Measurements from ENCODE around the gene CHKA. TPM values are rescaled to one million over a fixed set of nuclear protein-coding genes. Genes with fewer than 3 reads are reported as not detected.

Gene CHKA
- total RNA-seq, 8 experiments from 2014 or later: 13.3 to 41.6 (median 31.8) TPM

DNA sequence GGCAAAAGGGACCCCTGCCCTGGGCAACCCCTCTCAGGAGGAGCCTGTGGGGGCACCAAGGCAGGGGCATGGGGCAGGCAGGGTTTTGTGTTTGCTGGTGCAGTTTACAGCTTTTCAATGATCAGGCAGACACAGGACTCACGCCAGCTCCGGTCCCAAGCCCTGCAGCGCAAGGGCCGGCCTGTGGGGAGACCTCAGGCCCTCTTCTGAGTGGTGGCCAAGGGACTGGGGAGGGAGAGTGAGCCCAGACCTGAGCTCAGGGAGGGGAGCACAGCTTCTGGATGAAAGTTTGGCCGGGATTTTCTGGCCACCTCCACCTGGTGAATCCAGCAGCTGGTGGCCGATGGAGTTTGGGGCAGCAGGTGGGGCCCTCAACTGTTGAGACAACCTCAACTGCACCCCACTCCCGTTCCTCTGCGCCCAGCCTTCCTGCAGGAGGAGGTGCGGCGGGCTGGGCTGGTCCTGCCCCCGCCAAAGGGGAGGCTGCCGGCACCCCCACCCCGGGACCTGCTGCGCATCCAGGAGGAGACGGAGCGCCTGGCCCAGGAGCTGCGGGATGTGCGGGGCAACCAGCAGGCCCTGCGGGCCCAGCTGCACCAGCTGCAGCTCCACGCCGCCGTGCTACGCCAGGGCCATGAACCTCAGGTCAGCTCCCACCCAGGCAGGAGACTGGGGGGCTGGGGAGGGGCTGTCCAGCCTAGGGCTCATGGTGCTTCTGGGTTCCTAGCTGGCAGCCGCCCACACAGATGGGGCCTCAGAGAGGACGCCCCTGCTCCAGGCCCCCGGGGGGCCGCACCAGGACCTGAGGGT, 78.8 kb downstream of the CHKA start:
- 70 to 83% (median 78%) methylated on average over 2 to 9 of the region's 27 CpGs; no CpG with 5 or more reads in 5 of the 10 experiments for WGBS, 10 experiments
- Histone ChIP-seq H3K4me1 (replicated peaks in 1 of 2) (peaks cover 18 to 39% of the 10 kb centered on the region in 2 donors), H3K4me3 (no peak overlapping the region), H3K27ac (peak overlapping the region in 1 of 2 donors; percentile 89)
- ATAC-seq (replicated peaks in 6 of 8): peak in 1 of 8 experiments; percentile 0
- in situ Hi-C loops (cut with MboI; ENCODE audit: low pct_unique_long_range_greater_than_20kb in 2 of 9, low sequenced_read_pairs in 9 of 9, unreplicated experiment in 9 of 9): no loop called here

DNA sequence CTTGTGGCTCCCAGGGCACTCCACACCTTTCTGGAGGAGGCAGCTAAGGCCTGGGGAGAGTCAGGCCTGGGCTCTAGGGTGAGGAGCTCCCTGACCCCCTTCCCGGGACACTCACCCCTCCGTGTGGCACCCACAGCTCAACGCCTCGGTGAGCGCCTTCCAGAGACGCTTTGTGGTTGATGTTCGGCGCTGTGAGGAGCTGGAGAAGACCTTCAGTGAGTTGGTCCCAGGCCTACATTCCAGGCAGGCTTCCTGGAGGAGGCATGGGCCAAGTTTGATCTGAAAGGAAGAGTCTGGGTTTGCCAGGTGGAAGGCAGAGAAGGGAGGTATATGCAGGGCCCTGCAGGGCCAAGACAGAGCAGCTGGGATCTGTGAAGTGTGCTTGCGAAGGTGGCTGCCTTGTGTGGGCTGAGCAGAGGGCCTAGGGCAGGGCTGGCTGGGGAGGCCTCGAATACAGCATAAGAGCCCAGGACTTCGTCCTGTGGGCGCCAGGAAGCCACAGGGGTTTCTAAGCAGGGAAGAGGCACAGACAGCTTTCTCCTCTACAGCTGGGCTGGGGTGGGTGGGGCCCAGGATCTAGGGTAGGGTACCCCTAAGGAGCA, 79.5 kb downstream of the CHKA start:
- H3K27ac ChIP-seq: no peak overlapping the region
- no peak for ATAC-seq (replicated peaks in 6 of 8)
- WGBS, 10 experiments: 80 to 100% methylated on average over 1 to 4 of the region's 12 CpGs; no CpG with 5 or more reads in 8 of the 10 experiments
- H3K4me3 ChIP-seq: no peak overlapping the region
- H3K4me1 ChIP-seq (replicated peaks in 1 of 2): peaks cover 18 to 39% of the 10 kb centered on the region in 2 donors
- in situ Hi-C loops (cut with MboI; ENCODE audit: low pct_unique_long_range_greater_than_20kb in 2 of 9, low sequenced_read_pairs in 9 of 9, unreplicated experiment in 9 of 9): no loop called here

DNA sequence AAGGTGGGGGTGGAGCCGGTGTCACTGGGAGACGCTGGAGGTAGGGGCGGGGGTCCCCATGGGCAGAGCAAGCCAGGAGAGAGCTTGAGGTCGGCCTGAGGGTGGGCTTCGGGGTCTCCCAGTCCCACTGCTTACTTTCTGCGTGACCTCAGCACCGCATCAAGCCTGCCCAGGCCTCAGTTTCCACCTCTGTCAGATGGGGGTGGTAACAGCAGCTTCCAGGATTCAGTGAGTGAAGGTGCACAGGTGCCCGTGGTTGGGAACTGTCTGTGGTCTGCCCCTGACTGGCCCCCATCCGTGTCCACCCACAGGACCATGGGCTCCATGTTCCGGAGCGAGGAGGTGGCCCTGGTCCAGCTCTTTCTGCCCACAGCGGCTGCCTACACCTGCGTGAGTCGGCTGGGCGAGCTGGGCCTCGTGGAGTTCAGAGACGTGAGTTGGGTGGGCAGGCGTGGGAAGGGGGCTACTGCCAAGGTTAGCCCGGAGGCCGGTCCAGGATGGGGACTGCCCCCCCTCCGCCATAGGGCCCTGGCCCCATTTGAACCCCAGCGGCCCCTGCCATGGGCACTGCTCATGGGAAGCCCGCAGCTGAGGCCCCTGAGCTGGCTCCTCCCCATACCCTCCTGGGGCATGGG, 80.1 kb downstream of the CHKA start:
- in situ Hi-C loops (cut with MboI; ENCODE audit: low pct_unique_long_range_greater_than_20kb in 2 of 9, low sequenced_read_pairs in 9 of 9, unreplicated experiment in 9 of 9): no loop called here
- Histone ChIP-seq H3K4me1 (replicated peaks in 1 of 2) (peaks cover 18 to 39% of the 10 kb centered on the region in 2 donors), H3K4me3 (no peak overlapping the region), H3K27ac (no peak overlapping the region)
- no peak for ATAC-seq (replicated peaks in 6 of 8)
- 90 to 100% methylated on average over 2 of the region's 23 CpGs; no CpG with 5 or more reads in 8 of the 10 experiments for WGBS, 10 experiments

DNA sequence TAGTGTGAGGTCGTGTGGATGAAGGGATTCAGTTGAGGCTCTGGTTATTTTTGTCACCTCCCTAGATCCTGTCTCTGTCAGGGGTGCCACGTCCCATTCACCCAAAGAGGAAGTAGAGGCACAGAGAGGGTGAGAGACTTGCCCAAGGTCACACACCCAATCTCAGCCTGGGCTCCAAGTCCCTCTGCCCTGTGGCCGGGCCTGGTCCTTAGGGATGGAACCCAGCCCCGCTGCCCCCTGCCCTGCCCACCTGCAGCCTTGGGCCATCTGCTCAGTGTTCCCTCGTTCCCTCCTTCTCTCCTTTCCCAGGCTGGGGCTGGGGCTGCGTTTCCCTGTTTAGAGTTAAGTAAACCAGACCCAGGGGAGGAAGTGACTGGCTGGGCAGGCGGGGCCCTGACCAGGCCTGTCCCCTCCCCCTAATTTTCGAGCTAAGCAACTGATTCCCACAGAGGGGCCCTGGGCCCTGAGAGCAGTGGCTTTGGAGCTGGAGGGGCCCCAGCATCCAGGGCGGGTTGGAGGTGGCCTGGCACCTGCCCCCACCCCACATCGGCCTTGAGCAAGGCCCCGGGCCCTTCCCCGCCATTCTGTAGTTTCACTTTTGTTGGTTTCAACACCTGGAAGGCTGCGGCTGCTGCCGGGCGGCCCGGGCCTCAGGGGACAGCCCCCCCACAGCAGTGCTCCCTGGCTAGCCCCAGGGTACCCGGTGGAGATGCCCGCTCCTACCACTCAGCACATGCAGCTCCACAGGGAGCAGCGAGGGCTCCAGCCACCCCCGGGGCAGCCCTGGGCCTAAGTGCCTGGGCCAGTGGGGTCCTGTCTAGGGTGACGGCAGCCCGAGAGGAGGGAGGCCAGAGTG, 80.9 kb downstream of the CHKA start:
- H3K4me3 ChIP-seq: no peak overlapping the region
- WGBS, 10 experiments: 0 to 100% (median 28%) methylated on average over 1 to 4 of the region's 22 CpGs; no CpG with 5 or more reads in 6 of the 10 experiments
- H3K27ac ChIP-seq: peak overlapping the region in 1 of 2 donors; percentile 51
- in situ Hi-C loops (cut with MboI; ENCODE audit: low pct_unique_long_range_greater_than_20kb in 2 of 9, low sequenced_read_pairs in 9 of 9, unreplicated experiment in 9 of 9): no loop called here
- ATAC-seq (replicated peaks in 6 of 8): peak in 2 of 8 experiments; percentile 4 to 17
- peaks cover 18 to 39% of the 10 kb centered on the region in 2 donors for H3K4me1 ChIP-seq (replicated peaks in 1 of 2)

DNA sequence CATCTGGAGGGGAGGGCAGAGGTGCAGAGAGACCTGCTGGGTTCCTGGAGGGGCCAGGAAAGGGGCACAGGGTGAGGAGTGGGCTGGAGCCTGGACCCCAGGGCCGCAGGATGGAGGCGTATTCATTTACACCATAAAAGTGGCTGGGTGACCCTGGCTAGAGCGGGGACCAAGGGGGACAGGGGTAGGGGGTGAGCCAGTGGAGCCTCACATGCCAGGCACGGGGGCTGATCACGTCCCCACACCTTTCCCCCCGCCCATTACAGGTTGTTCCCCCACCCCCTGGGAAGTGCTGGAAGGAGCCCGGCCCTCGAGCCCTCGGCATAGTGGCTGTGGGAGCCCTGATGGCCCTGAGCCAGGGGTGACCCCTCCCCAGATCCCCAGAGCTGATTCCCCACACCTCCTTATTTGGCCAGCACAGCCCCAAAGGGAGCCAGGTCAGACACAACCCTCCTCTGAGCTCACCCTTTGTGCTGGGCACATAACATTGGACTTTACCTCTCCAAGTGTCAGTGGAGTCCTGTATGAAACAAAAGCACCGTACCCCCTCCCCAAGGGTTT, 81.6 kb downstream of the CHKA start:
- no peak overlapping the region for H3K27ac ChIP-seq
- no CpG with 5 or more reads among the region's 10 CpGs for WGBS, 10 experiments
- peaks cover 18 to 39% of the 10 kb centered on the region in 2 donors for H3K4me1 ChIP-seq (replicated peaks in 1 of 2)
- H3K4me3 ChIP-seq: no peak overlapping the region
- no peak for ATAC-seq (replicated peaks in 6 of 8)
- in situ Hi-C loops (cut with MboI; ENCODE audit: low pct_unique_long_range_greater_than_20kb in 2 of 9, low sequenced_read_pairs in 9 of 9, unreplicated experiment in 9 of 9): no loop called here

DNA sequence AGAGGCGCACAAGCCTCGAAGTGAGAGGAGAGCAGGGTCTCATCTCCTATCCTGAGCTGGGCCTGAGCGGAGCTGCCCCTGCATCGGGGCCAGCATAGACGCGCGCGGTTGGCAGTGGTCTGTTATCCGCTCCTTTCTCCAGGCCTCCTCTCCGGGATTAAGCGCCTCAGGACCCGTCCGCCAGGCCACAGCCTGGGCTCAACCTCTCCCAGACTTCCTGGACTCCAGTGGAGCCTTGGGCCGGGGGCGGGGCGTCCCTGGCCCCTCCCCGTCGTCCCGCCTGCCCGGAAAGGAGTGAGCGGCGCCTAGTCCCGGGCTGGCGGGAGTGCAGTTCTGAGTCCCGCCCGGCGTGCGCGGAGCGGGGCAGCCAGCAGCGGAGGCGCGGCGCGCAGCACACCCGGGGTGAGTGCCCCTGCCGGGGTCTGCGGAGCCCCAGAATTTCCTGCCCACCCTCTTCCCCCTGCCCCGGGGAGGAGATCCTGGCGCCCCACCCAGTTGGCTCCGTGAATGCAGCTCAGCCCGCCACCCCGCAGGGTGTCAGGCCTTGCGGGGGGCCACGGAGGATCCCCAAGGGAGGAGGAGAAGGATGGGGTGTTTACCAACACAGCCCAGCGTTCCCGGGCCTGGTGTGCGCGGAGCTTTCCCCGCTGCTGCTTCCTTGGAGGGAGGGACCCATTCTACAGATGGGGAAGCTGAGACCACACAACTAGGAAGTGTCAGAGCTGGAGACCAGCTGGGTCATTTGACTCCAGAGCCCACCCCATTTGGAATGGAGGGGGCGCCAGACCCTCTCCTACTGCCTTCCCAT, 82.3 kb downstream of the CHKA start, which contains the start of gene TCIRG1:
TSS of gene TCIRG1 (plus strand) at position 308 of the 808 bp plus-strand sequence. CDS start 2,247 bp downstream, outside the sequence.
- peaks cover 16 to 33% of the 10 kb centered on the region in 2 donors for H3K4me1 ChIP-seq (replicated peaks in 1 of 2)
- peak in 7 of 8 experiments; percentile 4 to 82 (median 31) for ATAC-seq (replicated peaks in 6 of 8)
- 0 to 65% (median 20%) methylated on average over 1 to 4 of the region's 51 CpGs; no CpG with 5 or more reads in 7 of the 10 experiments for WGBS, 10 experiments
- no peak within 1 kb of the TSS for H3K4me3 ChIP-seq
- in situ Hi-C loops (cut with MboI; ENCODE audit: low pct_unique_long_range_greater_than_20kb in 2 of 9, low sequenced_read_pairs in 9 of 9, unreplicated experiment in 9 of 9): no loop called here
- no peak within 1 kb of the TSS for H3K27ac ChIP-seq

DNA sequence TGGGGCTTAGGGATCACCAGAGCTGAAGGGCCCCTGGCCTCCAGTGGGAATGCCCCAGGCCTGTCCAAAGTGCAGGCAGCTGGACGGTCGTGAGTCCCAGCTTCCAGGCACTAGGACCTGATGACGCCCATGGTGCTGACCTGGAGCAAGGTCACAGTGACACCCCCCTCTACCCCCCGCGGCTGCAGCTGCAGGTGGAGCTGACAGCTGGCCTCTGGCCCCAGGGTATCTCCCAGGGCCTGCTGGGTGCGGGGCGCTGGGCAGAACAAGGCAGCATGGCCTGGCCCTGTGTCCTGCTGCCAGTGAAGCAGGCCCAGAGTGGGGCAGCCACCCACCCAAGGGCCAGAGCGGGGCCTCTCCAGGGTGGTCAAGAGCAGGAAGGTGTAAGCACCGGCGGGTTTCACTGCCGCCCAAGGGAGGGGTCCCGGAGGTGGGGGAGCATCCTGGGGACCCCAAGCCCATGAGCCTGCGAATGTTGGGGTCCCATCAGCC, 82.9 kb downstream of the CHKA start:
- peak in 3 of 8 experiments; percentile 13 to 46 (median 17) for ATAC-seq (replicated peaks in 6 of 8)
- H3K27ac ChIP-seq: no peak overlapping the region
- H3K4me3 ChIP-seq: no peak overlapping the region
- WGBS, 10 experiments: 29 to 40% methylated on average over 2 to 5 of the region's 13 CpGs; no CpG with 5 or more reads in 8 of the 10 experiments
- peaks cover 9 to 27% of the 10 kb centered on the region in 2 donors for H3K4me1 ChIP-seq (replicated peaks in 1 of 2)
- in situ Hi-C loops (cut with MboI; ENCODE audit: low pct_unique_long_range_greater_than_20kb in 2 of 9, low sequenced_read_pairs in 9 of 9, unreplicated experiment in 9 of 9): no loop called here

DNA sequence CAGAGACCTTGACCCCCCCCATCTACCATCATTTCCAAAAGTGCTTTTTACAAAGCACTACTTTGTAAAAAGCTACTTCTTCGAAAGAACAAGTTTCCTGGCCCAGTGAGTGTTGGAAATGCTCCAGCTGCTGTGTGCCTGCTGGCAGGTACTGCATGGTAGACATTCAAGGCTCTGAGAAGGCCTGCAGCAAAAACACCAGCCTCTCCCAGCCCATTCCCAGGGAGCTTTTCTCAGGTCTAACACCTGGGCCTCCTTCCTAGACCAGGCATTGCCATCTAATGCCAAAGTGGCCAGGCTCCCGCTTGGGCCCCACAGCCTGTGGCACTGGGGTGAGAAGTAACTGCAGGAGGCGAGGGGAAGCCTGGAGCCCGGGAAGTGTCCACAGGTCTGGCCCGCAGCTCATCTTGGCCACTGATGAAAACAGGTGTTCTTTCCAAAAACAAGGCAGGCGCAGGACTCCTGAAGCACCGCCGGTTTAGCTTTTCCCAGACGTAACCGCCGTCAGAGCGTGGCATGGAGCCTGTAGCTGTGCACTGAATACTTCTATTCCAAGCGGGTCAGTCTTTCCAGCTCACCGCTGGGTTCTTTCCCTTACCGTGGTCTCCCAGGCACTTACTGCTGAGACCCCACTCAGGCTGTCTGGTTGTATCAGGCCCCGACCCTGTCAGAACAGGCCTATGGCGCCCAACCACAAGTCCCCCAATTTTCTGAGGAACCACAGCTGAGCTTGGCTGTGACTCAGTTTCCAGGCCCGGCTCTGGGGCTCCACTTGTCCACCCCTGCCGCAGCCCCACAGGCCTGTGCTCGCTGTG, 83.6 kb downstream of the CHKA start:
- H3K4me3 ChIP-seq: no peak overlapping the region
- 67 to 92% (median 80%) methylated on average over 1 to 11 of the region's 20 CpGs; no CpG with 5 or more reads in 5 of the 10 experiments for WGBS, 10 experiments
- peaks cover 5 to 20% of the 10 kb centered on the region in 2 donors for H3K4me1 ChIP-seq (replicated peaks in 1 of 2)
- H3K27ac ChIP-seq: no peak overlapping the region
- no peak for ATAC-seq (replicated peaks in 6 of 8)
- in situ Hi-C loops (cut with MboI; ENCODE audit: low pct_unique_long_range_greater_than_20kb in 2 of 9, low sequenced_read_pairs in 9 of 9, unreplicated experiment in 9 of 9): no loop called here

DNA sequence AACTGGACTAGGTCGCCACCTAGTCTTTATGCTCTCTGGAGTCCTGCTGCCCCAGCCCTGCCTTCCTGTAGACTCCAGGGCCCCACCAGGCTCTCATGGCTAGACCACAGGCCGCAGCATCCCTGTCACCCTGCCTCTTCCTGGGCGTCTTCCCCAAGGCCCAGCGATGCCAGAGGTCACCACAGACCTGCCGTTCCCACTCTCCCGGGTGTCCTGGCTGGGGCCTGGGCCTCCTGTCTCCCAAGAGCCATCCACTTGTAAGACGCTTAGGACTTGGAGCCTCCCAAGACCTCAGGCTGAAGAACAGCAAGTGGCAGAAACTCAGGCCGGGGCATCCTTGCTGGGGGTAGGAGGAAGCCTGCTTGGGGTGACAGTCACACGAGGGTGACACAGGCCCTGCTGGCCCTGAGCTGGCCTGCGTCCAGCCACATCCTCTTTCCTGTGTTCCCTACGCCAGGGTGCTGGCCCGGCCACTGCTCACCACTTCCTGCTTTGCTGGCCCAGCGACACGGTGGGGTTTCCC, 84.4 kb downstream of the CHKA start:
- 62 to 95% (median 78%) methylated on average over 2 to 7 of the region's 14 CpGs; no CpG with 5 or more reads in 6 of the 10 experiments for WGBS, 10 experiments
- no peak for ATAC-seq (replicated peaks in 6 of 8)
- H3K4me1 ChIP-seq (replicated peaks in 1 of 2): peaks cover 4 to 21% of the 10 kb centered on the region in 2 donors
- in situ Hi-C loops (cut with MboI; ENCODE audit: low pct_unique_long_range_greater_than_20kb in 2 of 9, low sequenced_read_pairs in 9 of 9, unreplicated experiment in 9 of 9): no loop called here
- H3K27ac ChIP-seq: no peak overlapping the region
- no peak overlapping the region for H3K4me3 ChIP-seq

DNA sequence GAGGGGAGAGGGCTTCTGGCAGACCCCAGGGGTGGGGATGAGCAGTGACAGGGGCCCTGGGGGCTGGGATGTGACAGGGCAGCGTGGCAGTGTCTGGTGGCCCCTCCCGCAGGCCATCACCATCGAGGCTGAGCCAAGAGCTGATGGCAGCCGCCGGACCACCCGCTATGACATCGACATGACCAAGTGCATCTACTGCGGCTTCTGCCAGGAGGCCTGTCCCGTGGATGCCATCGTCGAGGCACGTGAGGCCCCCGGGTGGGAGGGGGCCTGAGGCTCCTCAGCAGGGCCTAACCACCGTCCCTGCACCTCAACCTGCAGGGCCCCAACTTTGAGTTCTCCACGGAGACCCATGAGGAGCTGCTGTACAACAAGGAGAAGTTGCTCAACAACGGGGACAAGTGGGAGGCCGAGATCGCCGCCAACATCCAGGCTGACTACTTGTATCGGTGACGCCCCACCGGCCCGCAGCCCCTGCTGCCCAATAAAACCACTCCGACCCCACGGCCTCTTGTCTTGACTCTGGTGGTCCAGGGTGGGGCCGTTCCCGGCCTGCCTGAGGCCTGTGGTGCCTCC, 85.0 kb downstream of the CHKA start:
- Histone ChIP-seq H3K4me3 (no peak overlapping the region), H3K4me1 (replicated peaks in 1 of 2) (peaks cover 9 to 26% of the 10 kb centered on the region in 2 donors), H3K27ac (no peak overlapping the region)
- in situ Hi-C loops (cut with MboI; ENCODE audit: low pct_unique_long_range_greater_than_20kb in 2 of 9, low sequenced_read_pairs in 9 of 9, unreplicated experiment in 9 of 9): no loop called here
- ATAC-seq (replicated peaks in 6 of 8): no peak
- 50 to 100% (median 94%) methylated on average over 2 to 10 of the region's 27 CpGs; no CpG with 5 or more reads in 7 of the 10 experiments for WGBS, 10 experiments

All from motor neuron (in vitro differentiated cells).